Measurements from ENCODE around the gene FAM78A.
A peak's percentile ranks its signal among the peaks of the same experiment; 100 is the strongest.

FAM78A gene

GRCh38 chr9:131217331-131218031, 58.8 kb downstream of the FAM78A start:
- Histone ChIP-seq H3K9me3 (replicated peaks in 1 of 2; ENCODE audit: control insufficient read depth in 2 of 2, insufficient read depth in 1 of 2, low read depth in 1 of 2, low read length in 2 of 2) (peaks cover under 1 to 2% of the 10 kb centered on the region in 2 donors), H3K4me3 (ENCODE audit: low read length in 2 of 2) (no peak overlapping the region), H3K36me3 (replicated peaks in 1 of 2; ENCODE audit: control insufficient read depth in 2 of 2, insufficient read depth in 2 of 2, low read length in 2 of 2) (peaks cover 6 to 75% of the 10 kb centered on the region in 2 donors), H3K79me1 (ENCODE audit: low read depth, low read length) (no peaks in the 10 kb centered on the region), H2BK15ac (ENCODE audit: low read length) (no peak overlapping the region), H4K8ac (ENCODE audit: low read depth, low read length) (no peak overlapping the region), H3K4ac (ENCODE audit: low read length) (no peak overlapping the region), H2AFZ (ENCODE audit: low read length) (no peak overlapping the region), H2BK5ac (ENCODE audit: low read length) (no peak overlapping the region), H2BK120ac (ENCODE audit: low read depth, low read length) (no peak overlapping the region), H2AK5ac (ENCODE audit: low read depth, low read length) (no peak overlapping the region), H3K4me2 (ENCODE audit: insufficient read depth, low read length, poor library complexity, severe bottlenecking) (no peak overlapping the region), H3K23ac (ENCODE audit: low read depth, low read length, poor library complexity) (no peak overlapping the region), H3K4me1 (ENCODE audit: control insufficient read depth in 2 of 2, insufficient read depth in 1 of 2, low read depth in 1 of 2, low read length in 2 of 2) (peaks cover 2 to 7% of the 10 kb centered on the region in 2 donors), H2BK12ac (ENCODE audit: low read length) (no peak overlapping the region), H4K91ac (ENCODE audit: low read depth, low read length, poor library complexity) (no peak overlapping the region), H3K14ac (ENCODE audit: low read length) (no peak overlapping the region), H3K18ac (ENCODE audit: low read length) (no peak overlapping the region), H3K9ac (ENCODE audit: low read depth, low read length, poor library complexity) (no peak overlapping the region), H3K27ac (replicated peaks; ENCODE audit: low read length) (no peak overlapping the region), H3K27me3 (ENCODE audit: control insufficient read depth in 3 of 3, insufficient read depth in 3 of 3, low read depth in 1 of 3, low read length in 3 of 3) (no peaks in the 10 kb centered on the region)
- no CpG with 5 or more reads among the region's 6 CpGs for WGBS, 2 donors (ENCODE audit: extremely low coverage in 2 of 2, insufficient read length in 2 of 2, insufficient replicate concordance in 1 of 2)
- DNase-seq (ENCODE audit: low spot score): no peak

GRCh38 chr9:131216806-131217205, 59.5 kb downstream of the FAM78A start:
- H3K27ac ChIP-seq (replicated peaks; ENCODE audit: low read length): no peak overlapping the region
- no peak for DNase-seq (ENCODE audit: low spot score)
- H3K4ac ChIP-seq (ENCODE audit: low read length): no peak overlapping the region

DNA sequence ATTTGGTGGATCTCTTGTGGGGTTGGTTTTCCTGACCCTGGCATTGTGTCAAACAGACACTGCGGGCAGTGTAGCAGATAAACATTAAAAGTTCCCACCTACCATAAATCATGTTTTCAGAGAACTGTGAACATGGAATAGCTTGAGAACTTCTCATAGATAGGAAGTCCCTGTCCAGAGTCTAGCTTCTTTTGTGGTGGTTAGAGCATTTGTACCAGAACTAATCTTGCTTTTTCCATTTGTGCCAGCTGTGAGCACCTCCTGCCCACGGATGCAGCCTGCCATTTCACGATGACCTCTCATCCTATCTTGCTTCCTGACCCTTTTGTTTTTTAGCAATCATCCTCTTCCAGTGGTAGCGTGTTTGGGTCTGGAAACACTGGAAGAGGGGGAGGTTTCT, 61.4 kb downstream of the FAM78A start:
- Histone ChIP-seq H3K27me3 (ENCODE audit: control insufficient read depth in 3 of 3, insufficient read depth in 3 of 3, low read depth in 1 of 3, low read length in 3 of 3) (no peaks in the 10 kb centered on the region), H2AFZ (ENCODE audit: low read length) (no peak overlapping the region), H3K79me1 (ENCODE audit: low read depth, low read length) (no peaks in the 10 kb centered on the region), H2BK120ac (ENCODE audit: low read depth, low read length) (no peak overlapping the region), H2BK12ac (ENCODE audit: low read length) (no peak overlapping the region), H3K18ac (ENCODE audit: low read length) (peak overlapping the region; percentile 7), H3K4ac (ENCODE audit: low read length) (no peak overlapping the region), H4K8ac (ENCODE audit: low read depth, low read length) (no peak overlapping the region), H3K14ac (ENCODE audit: low read length) (no peak overlapping the region), H3K9me3 (replicated peaks in 1 of 2; ENCODE audit: control insufficient read depth in 2 of 2, insufficient read depth in 1 of 2, low read depth in 1 of 2, low read length in 2 of 2) (peaks cover 3 to 9% of the 10 kb centered on the region in 2 donors), H3K4me3 (ENCODE audit: low read length in 2 of 2) (no peak overlapping the region), H2AK5ac (ENCODE audit: low read depth, low read length) (no peak overlapping the region), H3K36me3 (replicated peaks in 1 of 2; ENCODE audit: control insufficient read depth in 2 of 2, insufficient read depth in 2 of 2, low read length in 2 of 2) (peaks cover 6 to 74% of the 10 kb centered on the region in 2 donors), H3K27ac (replicated peaks; ENCODE audit: low read length) (peak overlapping the region; percentile 1), H3K23ac (ENCODE audit: low read depth, low read length, poor library complexity) (no peak overlapping the region), H3K4me2 (ENCODE audit: insufficient read depth, low read length, poor library complexity, severe bottlenecking) (no peak overlapping the region), H3K4me1 (ENCODE audit: control insufficient read depth in 2 of 2, insufficient read depth in 1 of 2, low read depth in 1 of 2, low read length in 2 of 2) (peaks cover 2 to 7% of the 10 kb centered on the region in 2 donors), H3K9ac (ENCODE audit: low read depth, low read length, poor library complexity) (no peak overlapping the region), H2BK5ac (ENCODE audit: low read length) (no peak overlapping the region), H4K91ac (ENCODE audit: low read depth, low read length, poor library complexity) (no peak overlapping the region), H2BK15ac (ENCODE audit: low read length) (no peak overlapping the region)
- DNase-seq (ENCODE audit: low spot score): no peak
- no CpG with 5 or more reads among the region's 4 CpGs for WGBS, 2 donors (ENCODE audit: extremely low coverage in 2 of 2, insufficient read length in 2 of 2, insufficient replicate concordance in 1 of 2)

More at GRCh38 chr9:131216806-131217205, 59.5 kb downstream of the FAM78A start:
- Histone ChIP-seq H3K36me3 (replicated peaks in 1 of 2; ENCODE audit: control insufficient read depth in 2 of 2, insufficient read depth in 2 of 2, low read length in 2 of 2) (peaks cover 6 to 74% of the 10 kb centered on the region in 2 donors), H4K91ac (ENCODE audit: low read depth, low read length, poor library complexity) (no peak overlapping the region), H3K23ac (ENCODE audit: low read depth, low read length, poor library complexity) (no peak overlapping the region), H2BK15ac (ENCODE audit: low read length) (no peak overlapping the region), H3K4me2 (ENCODE audit: insufficient read depth, low read length, poor library complexity, severe bottlenecking) (no peak overlapping the region), H3K4me1 (ENCODE audit: control insufficient read depth in 2 of 2, insufficient read depth in 1 of 2, low read depth in 1 of 2, low read length in 2 of 2) (peaks cover 2 to 7% of the 10 kb centered on the region in 2 donors), H4K8ac (ENCODE audit: low read depth, low read length) (no peak overlapping the region), H2BK5ac (ENCODE audit: low read length) (no peak overlapping the region), H2BK12ac (ENCODE audit: low read length) (no peak overlapping the region), H3K18ac (ENCODE audit: low read length) (no peak overlapping the region), H3K79me1 (ENCODE audit: low read depth, low read length) (no peaks in the 10 kb centered on the region), H3K9ac (ENCODE audit: low read depth, low read length, poor library complexity) (no peak overlapping the region), H3K9me3 (replicated peaks in 1 of 2; ENCODE audit: control insufficient read depth in 2 of 2, insufficient read depth in 1 of 2, low read depth in 1 of 2, low read length in 2 of 2) (peaks cover 1 to 7% of the 10 kb centered on the region in 2 donors), H2AK5ac (ENCODE audit: low read depth, low read length) (no peak overlapping the region), H3K27me3 (ENCODE audit: control insufficient read depth in 3 of 3, insufficient read depth in 3 of 3, low read depth in 1 of 3, low read length in 3 of 3) (no peaks in the 10 kb centered on the region), H3K4me3 (ENCODE audit: low read length in 2 of 2) (no peak overlapping the region), H2AFZ (ENCODE audit: low read length) (no peak overlapping the region), H3K14ac (ENCODE audit: low read length) (no peak overlapping the region), H2BK120ac (ENCODE audit: low read depth, low read length) (no peak overlapping the region)
- no CpG with 5 or more reads among the region's 4 CpGs for WGBS, 2 donors (ENCODE audit: extremely low coverage in 2 of 2, insufficient read length in 2 of 2, insufficient replicate concordance in 1 of 2)

- H2BK15ac ChIP-seq (ENCODE audit: low read length): no peak overlapping the region
- H3K79me1 ChIP-seq (ENCODE audit: low read depth, low read length): no peaks in the 10 kb centered on the region
- no peak overlapping the region for H2BK12ac ChIP-seq (ENCODE audit: low read length)
- H3K23ac ChIP-seq (ENCODE audit: low read depth, low read length, poor library complexity): no peak overlapping the region
- no peak overlapping the region for H3K18ac ChIP-seq (ENCODE audit: low read length)
- no peak overlapping the region for H3K14ac ChIP-seq (ENCODE audit: low read length)
- H2AK5ac ChIP-seq (ENCODE audit: low read depth, low read length): no peak overlapping the region
- H4K8ac ChIP-seq (ENCODE audit: low read depth, low read length): no peak overlapping the region
- H3K4me2 ChIP-seq (ENCODE audit: insufficient read depth, low read length, poor library complexity, severe bottlenecking): no peak overlapping the region
- WGBS, 2 donors (ENCODE audit: extremely low coverage in 2 of 2, insufficient read length in 2 of 2, insufficient replicate concordance in 1 of 2): no CpG with 5 or more reads among the region's 7 CpGs
- H2AFZ ChIP-seq (ENCODE audit: low read length): no peak overlapping the region
- H3K9ac ChIP-seq (ENCODE audit: low read depth, low read length, poor library complexity): no peak overlapping the region
- no peak for DNase-seq (ENCODE audit: low spot score)
- no peak overlapping the region for H2BK120ac ChIP-seq (ENCODE audit: low read depth, low read length)
- H3K9me3 ChIP-seq (replicated peaks in 1 of 2; ENCODE audit: control insufficient read depth in 2 of 2, insufficient read depth in 1 of 2, low read depth in 1 of 2, low read length in 2 of 2): peaks cover 3 to 12% of the 10 kb centered on the region in 2 donors
- H3K27ac ChIP-seq (replicated peaks; ENCODE audit: low read length): no peak overlapping the region
- H3K27me3 ChIP-seq (ENCODE audit: control insufficient read depth in 3 of 3, insufficient read depth in 3 of 3, low read depth in 1 of 3, low read length in 3 of 3): no peaks in the 10 kb centered on the region
- H4K91ac ChIP-seq (ENCODE audit: low read depth, low read length, poor library complexity): no peak overlapping the region
- H3K4me3 ChIP-seq (ENCODE audit: low read length in 2 of 2): no peak overlapping the region
- H3K4ac ChIP-seq (ENCODE audit: low read length): no peak overlapping the region
- no peak overlapping the region for H2BK5ac ChIP-seq (ENCODE audit: low read length)
- peaks cover 6 to 74% of the 10 kb centered on the region in 2 donors for H3K36me3 ChIP-seq (replicated peaks in 1 of 2; ENCODE audit: control insufficient read depth in 2 of 2, insufficient read depth in 2 of 2, low read length in 2 of 2)
- peaks cover 2 to 7% of the 10 kb centered on the region in 2 donors for H3K4me1 ChIP-seq (ENCODE audit: control insufficient read depth in 2 of 2, insufficient read depth in 1 of 2, low read depth in 1 of 2, low read length in 2 of 2)
These were observed 61.9 kb downstream of the FAM78A start for GRCh38 chr9:131214286-131214856.

All from neuronal stem cell (in vitro differentiated cells).